GM21381 (cell line): ENCODE data around the gene PLAAT1.

Source experiments
- ATAC-seq: cut with Tn5 transposase; IDR thresholded peaks from one replicate; pipeline ENCODE4 v1.9.1; 2021; ENCODE audit warnings: mild to moderate bottlenecking, moderate library complexity; ENCODE audit not compliant: unreplicated experiment

PLAAT1 gene

DNA sequence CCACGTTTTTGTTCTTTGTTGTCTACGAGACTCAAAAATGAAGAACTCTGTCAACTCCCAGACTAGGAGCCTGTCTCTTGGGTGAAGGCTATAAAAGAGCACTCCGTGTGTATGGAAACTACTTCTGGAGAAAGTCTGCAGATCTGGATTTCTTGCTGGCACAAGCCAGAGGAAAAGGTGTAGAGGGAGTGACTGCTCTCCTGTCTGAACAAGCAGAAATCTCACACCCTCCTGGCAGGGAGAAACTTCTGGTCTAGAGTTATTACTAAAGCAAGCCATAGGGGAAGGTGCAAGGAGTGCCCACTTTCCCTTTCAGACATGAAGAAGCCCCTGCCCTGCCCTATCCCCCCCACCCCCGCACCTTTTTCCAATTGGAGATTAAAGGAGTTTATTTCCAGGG lies 9.5 kb downstream of the PLAAT1 start:
- ATAC-seq = no peak

- no peak for ATAC-seq
Observed at GRCh38 chr3:193253986-193254660, 13.1 kb downstream of the PLAAT1 start.

- no peak for ATAC-seq
Observed at GRCh38 chr3:193261970-193262369, 20.9 kb downstream of the PLAAT1 start.

DNA sequence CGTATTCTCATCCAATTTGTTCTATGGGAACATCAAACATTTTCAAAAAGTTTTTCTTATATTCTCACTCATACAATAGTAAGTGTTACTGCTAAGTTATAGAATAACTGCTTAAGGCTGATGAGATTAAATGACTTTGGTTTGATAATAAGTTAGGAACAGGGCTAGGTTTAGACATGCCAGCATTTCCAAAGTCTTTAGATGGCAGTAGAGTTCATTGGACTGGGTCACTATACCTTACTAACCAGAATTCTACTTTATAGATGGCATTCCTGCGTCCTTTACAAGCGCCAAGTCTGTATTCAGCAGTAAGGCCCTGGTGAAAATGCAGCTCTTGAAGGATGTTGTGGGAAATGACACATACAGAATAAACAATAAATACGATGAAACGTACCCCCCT lies 21.7 kb downstream of the PLAAT1 start:
- ATAC-seq = no peak

GRCh38 chr3:193269343-193270028 lies 28.5 kb downstream of the PLAAT1 start:
- ATAC-seq = no peak

DNA sequence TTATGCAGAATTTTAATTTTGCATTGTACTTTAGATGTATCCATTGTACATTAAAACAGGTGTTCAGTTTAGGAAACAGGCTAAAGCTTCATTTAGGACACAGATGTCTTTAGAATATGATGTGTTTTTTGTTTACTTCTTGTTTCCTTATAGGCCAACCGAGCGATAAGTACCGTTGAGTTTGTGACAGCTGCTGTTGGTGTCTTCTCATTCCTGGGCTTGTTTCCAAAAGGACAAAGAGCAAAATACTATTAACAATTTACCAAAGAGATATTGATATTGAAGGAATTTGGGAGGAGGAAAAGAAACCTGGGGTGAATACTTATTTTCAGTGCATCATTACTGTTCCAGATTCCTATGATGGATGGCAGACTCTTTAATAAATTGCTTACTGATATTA lies 29.4 kb downstream of the PLAAT1 start:
- ATAC-seq = no peak

DNA sequence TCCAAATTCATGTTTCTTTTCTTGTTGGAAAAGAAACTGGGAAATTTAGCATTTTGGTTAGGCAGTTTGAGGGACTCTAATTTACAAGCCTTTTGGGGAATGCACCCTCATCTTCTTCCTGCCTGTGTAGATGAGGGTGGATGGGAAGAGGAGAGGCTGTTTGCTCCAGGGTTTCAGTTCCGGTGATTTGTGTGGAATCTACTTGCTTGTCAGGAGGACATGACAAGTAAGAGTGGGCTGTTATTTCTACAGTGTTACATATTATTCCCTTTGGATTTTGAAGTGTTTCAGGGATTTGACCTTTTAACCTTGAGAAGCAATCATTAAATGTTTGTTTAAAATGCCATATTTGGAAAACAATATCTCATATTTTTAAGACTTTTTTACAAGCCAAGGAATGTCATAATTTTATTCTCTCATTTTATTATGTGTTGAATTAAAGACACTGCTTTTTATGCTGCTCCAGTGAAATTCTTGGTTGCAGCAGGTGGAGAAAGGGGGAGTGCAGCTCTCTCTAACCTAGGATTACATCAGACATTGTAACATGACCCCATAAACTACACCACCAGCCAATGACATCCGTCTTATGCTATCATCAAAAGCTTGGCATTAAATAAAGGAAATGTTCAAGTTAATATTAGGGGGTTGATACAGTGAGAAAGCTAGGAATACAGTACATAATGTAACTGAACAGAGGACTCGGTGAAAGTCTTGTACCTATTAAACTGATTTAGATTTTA lies 30.2 kb downstream of the PLAAT1 start:
- no peak for ATAC-seq

DNA sequence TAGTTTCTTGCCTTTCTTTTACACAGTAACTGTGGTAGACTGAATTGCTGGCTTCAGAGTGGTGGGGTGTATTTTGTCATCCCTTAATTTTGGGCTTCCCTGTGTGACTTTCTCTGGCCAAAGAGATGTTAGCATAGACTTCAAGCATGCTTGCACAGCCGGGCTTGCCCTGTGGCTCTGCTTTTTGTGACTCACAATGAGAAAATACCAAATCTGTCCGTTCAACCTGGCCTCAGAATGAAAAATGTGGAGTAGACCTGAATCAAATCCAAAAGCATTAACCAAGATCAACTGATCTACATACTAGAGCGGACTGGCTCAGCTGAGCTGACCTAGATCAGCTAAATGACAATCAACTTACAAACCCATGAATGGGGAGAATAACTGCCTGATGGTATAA lies 51.4 kb downstream of the PLAAT1 start:
- ATAC-seq = no peak

- ATAC-seq = no peak
Observed at GRCh38 chr3:193295985-193296384, 55.0 kb downstream of the PLAAT1 start.

- no peak for ATAC-seq
Observed at GRCh38 chr3:193297421-193297820, 56.4 kb downstream of the PLAAT1 start.

- ATAC-seq = no peak
Observed at GRCh38 chr3:193301433-193301832, 60.4 kb downstream of the PLAAT1 start.

DNA sequence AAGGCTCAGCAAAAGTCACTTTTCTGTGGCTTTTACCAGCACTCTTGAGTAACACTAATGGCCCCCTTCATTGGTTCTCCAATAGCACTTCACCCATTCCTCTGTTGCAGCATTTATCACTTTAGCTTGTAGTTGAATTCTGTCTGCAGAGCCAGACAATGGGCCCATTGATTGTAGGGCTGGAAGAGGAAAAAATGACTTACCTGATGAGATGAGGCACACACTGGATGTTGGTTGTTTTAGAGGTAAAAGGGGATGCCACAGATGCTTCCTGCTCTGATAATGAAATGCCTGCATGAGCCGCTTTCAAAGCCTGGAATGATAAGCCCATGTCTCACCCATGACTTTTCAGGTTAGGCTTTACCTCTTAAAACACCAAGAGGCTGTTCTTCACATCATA lies 64.3 kb downstream of the PLAAT1 start:
- ATAC-seq = no peak

DNA sequence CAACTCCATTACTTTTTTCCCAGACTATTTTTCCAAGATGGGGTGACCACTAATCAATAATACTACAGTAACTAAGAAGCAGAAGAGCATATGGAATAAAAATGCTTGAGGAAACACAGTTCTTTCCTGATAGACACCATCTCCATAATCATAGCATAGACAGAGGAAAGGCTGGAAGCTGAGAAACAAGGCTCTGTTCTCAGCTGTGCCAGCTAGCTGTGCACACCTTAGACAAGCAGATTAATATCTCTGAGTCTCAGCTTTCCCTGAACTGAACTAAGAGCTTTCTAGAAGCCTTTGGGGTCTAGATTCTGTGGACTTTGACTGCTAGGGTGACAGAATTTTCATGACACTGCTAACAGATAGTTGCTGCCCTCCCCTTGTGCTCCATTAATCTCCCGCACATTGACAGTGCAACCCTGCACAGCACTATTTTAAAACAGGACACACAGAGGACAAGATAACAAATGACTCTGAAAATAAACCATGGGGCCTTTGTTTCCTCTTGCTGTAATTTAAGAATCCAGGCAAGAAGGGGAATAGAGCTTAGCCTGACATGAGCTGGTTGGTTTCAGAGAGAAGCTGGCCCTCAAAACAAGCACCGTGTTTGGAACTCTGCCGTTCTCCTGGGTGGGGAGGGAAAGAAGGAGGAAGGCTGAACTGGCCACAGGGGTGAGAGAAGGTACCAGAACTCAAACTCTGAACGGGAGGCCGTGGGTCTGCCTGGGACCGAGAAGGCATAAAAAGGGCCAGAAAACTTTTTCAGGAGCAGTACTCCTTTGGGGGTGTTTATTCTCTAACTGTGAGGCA lies 70.1 kb downstream of the PLAAT1 start:
- no peak for ATAC-seq

DNA sequence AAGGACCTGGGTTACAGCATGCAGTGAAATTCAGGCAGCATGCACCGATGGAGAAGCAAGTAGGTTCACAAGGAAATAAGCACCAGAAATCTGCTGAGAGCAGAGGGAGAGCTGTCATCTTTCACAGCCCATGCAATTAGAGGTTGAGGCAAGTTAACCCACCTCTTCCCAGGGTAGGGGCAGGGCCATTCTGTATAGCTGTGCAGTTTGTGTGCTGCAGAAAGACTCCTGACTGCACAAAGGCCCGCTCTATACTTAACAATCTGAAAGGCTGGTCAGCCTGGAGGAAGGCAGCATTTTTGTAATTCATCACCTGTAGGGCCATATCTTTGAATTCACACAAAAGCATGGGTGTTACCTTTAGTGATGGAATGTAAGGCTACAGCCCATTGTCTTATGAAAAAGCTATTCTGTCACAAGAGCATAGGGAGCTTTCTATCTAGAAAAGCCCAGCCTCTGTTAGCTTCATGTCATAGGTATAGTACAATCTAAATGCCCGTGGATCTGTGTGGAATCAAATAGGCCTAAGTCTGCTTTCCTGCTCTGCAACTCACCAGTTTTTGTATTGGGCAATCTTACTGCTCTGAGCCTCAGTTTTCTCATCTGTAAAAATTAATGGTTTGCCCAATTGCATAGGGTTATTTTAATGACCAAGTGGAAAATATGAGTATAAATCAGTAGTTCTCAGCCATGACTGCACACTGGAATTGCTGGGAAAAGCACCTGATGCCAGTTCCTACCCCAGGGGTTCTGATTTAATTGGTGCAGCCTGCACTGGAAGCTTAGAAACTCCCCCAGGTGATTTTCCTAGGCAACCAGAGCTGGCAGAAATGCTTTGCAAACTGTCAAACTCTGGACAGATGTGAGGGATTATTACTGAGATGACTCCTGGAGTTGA lies 72.3 kb downstream of the PLAAT1 start:
- no peak for ATAC-seq

DNA sequence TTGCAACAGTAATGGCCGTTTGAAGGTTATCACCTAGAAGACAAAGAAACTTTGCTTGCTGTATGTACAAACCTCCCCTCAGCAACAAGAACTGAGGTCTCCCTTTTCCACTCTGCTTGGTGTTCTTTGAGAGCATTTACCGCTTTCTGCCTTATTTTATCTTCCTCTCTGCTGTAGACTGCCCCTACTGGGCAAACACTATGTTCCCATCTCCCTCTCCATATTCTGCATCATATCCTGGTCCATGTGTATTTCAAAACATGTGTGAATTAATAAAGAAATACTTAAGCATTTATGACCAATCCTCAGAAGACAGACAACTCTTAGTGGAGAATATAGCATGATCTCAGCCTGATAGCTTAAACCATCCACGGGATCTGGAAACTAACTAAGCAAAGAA lies 73.1 kb downstream of the PLAAT1 start:
- no peak for ATAC-seq

GRCh38 chr3:193317682-193318300 lies 76.8 kb downstream of the PLAAT1 start:
- ATAC-seq = no peak
